OCI-LY3 (cell line): ENCODE measurements around the gene TNIP1.

Experiments
- CTCF ChIP-seq: fragments of 200-600, 300-600 bp; sonication (generic); IDR thresholded peaks from 2 replicates; pipeline ENCODE4 v1.5.1; 2014; ENCODE audit warnings: antibody characterized with exemption, low read length, low read depth
- EZH2phosphoT487 ChIP-seq: fragments of 200-600 bp; shearing (Covaris generic); IDR thresholded peaks from 2 replicates; pipeline ENCODE4 v1.6.1; 2018; ENCODE audit warnings: antibody characterized with exemption, mixed run types, low read depth

GRCh38 chr5:150993422-150993821 is 87.4 kb downstream of the TNIP1 start:
- TF ChIP-seq CTCF = no peak
- TF ChIP-seq EZH2phosphoT487 = no peak
